Panc1 (cell line): ENCODE data around the gene UGT2A3.

ENCODE experiments used
- POLR2AphosphoS5 ChIP-seq: IDR thresholded peaks from 2 replicates; pipeline ENCODE4 v1.6.1; 2012; ENCODE audit warnings: mild to moderate bottlenecking, low read depth, low read length, moderate library complexity
- SIN3A ChIP-seq: IDR thresholded peaks from 2 replicates; pipeline ENCODE4 v1.6.1; 2012; ENCODE audit warnings: low read depth, mild to moderate bottlenecking, low read length, moderate library complexity, borderline replicate concordance; ENCODE audit not compliant: insufficient read depth
- TCF7L2 ChIP-seq: IDR thresholded peaks from 2 replicates; pipeline ENCODE4 v1.6.1; 2011; ENCODE audit warnings: mild to moderate bottlenecking, low read depth, low read length, inconsistent platforms
- TF ChIP-seq, protein P1 (sequence below): fragments of 450-650 bp; IDR thresholded peaks from 2 replicates; pipeline ENCODE4 v1.5.1; 2017; ENCODE audit warnings: mild to moderate bottlenecking
- TF ChIP-seq, protein P2 (sequence below), 2 experiments: IDR thresholded peaks; 2 replicates each; pipeline ENCODE4 v1.6.1; 2011 to 2012; ENCODE audit warnings: low read depth in 2 of 2, control low read depth in 1 of 2, low read length in 1 of 2, mild to moderate bottlenecking in 1 of 2, moderate library complexity in 1 of 2; ENCODE audit not compliant: insufficient read depth in 1 of 2

- no peak for TF ChIP-seq POLR2AphosphoS5
- TF ChIP-seq, protein P1, sequence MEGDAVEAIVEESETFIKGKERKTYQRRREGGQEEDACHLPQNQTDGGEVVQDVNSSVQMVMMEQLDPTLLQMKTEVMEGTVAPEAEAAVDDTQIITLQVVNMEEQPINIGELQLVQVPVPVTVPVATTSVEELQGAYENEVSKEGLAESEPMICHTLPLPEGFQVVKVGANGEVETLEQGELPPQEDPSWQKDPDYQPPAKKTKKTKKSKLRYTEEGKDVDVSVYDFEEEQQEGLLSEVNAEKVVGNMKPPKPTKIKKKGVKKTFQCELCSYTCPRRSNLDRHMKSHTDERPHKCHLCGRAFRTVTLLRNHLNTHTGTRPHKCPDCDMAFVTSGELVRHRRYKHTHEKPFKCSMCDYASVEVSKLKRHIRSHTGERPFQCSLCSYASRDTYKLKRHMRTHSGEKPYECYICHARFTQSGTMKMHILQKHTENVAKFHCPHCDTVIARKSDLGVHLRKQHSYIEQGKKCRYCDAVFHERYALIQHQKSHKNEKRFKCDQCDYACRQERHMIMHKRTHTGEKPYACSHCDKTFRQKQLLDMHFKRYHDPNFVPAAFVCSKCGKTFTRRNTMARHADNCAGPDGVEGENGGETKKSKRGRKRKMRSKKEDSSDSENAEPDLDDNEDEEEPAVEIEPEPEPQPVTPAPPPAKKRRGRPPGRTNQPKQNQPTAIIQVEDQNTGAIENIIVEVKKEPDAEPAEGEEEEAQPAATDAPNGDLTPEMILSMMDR, result no peak
- TF ChIP-seq, protein P2, sequence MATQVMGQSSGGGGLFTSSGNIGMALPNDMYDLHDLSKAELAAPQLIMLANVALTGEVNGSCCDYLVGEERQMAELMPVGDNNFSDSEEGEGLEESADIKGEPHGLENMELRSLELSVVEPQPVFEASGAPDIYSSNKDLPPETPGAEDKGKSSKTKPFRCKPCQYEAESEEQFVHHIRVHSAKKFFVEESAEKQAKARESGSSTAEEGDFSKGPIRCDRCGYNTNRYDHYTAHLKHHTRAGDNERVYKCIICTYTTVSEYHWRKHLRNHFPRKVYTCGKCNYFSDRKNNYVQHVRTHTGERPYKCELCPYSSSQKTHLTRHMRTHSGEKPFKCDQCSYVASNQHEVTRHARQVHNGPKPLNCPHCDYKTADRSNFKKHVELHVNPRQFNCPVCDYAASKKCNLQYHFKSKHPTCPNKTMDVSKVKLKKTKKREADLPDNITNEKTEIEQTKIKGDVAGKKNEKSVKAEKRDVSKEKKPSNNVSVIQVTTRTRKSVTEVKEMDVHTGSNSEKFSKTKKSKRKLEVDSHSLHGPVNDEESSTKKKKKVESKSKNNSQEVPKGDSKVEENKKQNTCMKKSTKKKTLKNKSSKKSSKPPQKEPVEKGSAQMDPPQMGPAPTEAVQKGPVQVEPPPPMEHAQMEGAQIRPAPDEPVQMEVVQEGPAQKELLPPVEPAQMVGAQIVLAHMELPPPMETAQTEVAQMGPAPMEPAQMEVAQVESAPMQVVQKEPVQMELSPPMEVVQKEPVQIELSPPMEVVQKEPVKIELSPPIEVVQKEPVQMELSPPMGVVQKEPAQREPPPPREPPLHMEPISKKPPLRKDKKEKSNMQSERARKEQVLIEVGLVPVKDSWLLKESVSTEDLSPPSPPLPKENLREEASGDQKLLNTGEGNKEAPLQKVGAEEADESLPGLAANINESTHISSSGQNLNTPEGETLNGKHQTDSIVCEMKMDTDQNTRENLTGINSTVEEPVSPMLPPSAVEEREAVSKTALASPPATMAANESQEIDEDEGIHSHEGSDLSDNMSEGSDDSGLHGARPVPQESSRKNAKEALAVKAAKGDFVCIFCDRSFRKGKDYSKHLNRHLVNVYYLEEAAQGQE (IDR thresholded peaks at IDR 0.05; ENCODE audit: insufficient read depth in 1 of 2, low read depth in 2 of 2, low read length in 1 of 2), result no peak
- TF ChIP-seq TCF7L2, result no peak
- no peak for TF ChIP-seq SIN3A
Observed at GRCh38 chr4:68907788-68908700, 43.6 kb downstream of the UGT2A3 start.
